HG03103 (cell line): ENCODE results near the gene TBC1D1.
A peak's percentile ranks its signal among the peaks of the same experiment; 100 is the strongest.

ENCODE experiments used
- ATAC-seq: cut with Tn5 transposase; IDR thresholded peaks from one replicate; pipeline ENCODE4 v1.9.1; 2021; ENCODE audit warnings: low read depth; ENCODE audit not compliant: unreplicated experiment

The TBC1D1 gene

GRCh38 chr4:38179690-38180377, 288.9 kb downstream of the TBC1D1 start:
- peak; percentile 49 for ATAC-seq

- no peak for ATAC-seq
These were observed 289.6 kb downstream of the TBC1D1 start for GRCh38 chr4:38180456-38180855.

- no peak for ATAC-seq
These were observed 290.4 kb downstream of the TBC1D1 start for GRCh38 chr4:38181286-38181685.

GRCh38 chr4:38182334-38182998, 291.6 kb downstream of the TBC1D1 start:
- ATAC-seq = no peak

GRCh38 chr4:38184404-38184803, 293.5 kb downstream of the TBC1D1 start:
- no peak for ATAC-seq

GRCh38 chr4:38185406-38186144, 294.7 kb downstream of the TBC1D1 start:
- ATAC-seq = no peak

GRCh38 chr4:38188136-38188535, 297.3 kb downstream of the TBC1D1 start:
- ATAC-seq = no peak

- ATAC-seq = no peak
These were observed 297.8 kb downstream of the TBC1D1 start for GRCh38 chr4:38188631-38189101.
